ENCODE measurements around the gene MCM3.

MCM3 gene

GRCh38 chr6:52251113-52251512 lies 33.4 kb downstream of the MCM3 start:
- DNase-seq (ENCODE audit: low read depth) = no peak

DNA sequence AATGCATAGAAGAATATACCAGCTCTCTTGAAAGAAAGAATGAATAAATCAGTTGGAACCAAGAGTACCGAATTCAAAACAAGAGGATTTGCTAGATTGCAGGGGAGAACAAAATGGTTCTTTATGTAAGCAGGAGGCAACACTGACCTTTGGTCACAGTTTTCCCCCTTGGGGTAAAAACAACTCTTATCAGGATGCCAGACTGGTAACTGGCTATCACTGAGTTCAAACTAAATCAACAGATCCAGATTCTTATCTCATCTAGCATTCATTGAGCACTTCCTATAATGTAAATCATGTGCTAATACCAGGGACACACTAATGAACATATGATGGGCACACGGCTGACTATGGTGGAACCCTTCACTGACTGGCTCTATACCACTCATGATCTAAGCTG lies 35.5 kb downstream of the MCM3 start:
- DNase-seq (ENCODE audit: low read depth) = no peak

DNA sequence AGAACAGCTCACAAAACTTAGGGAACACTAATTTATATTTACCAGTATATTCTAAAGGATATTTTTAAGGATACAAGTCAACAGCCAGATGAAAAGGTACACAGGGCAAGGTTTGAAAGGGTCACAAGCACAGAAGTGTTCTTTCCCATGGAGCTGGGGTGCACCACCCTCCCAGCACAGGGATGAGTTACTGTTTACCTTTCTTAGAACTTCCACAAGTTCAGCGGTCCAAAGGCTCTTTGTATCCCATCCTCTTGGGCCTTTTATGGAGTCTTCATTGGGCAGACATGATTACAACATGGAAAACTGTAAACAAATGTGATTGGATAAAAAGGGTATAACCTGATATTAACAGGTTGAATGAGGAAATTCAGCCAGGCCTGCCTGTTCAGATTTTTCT lies 39.1 kb downstream of the MCM3 start:
- DNase-seq (ENCODE audit: low read depth) = no peak

GRCh38 chr6:52244400-52244799 lies 40.1 kb downstream of the MCM3 start, which contains the start of gene IL17F:
IL17F (minus strand) TSS chr6:52244500; CDS start chr6:52244429, 71 bp downstream.
- no peak for DNase-seq (ENCODE audit: low read depth)

DNA sequence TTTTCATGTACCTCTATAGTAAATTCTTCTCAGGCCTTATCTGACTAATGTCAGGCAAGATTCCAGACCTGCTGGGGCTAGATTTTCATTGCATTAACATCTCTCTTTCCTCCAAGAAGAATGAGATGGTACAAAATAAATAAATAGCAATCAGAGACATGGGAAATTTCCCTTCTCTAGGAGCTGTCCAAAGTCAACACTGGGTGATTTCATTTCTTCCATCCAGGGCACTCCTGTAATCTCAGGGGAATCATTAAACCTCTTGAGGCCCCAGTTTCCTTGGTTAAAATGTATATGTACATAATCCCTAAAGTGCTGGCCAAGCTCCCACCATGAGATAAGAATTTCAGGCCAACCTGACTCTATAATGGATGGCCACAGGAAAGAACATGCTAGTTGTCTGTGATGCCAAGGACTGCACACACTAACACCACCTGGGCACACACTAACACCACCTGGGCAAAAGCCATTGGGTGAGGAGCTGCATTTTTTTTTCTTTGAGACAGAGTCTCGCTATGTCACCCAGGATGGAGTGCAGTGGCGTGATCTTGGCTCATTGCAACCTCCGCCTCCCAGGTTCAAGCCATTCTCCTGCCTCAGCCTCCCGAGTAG lies 41.2 kb downstream of the MCM3 start:
- no peak for DNase-seq (ENCODE audit: low read depth)

DNA sequence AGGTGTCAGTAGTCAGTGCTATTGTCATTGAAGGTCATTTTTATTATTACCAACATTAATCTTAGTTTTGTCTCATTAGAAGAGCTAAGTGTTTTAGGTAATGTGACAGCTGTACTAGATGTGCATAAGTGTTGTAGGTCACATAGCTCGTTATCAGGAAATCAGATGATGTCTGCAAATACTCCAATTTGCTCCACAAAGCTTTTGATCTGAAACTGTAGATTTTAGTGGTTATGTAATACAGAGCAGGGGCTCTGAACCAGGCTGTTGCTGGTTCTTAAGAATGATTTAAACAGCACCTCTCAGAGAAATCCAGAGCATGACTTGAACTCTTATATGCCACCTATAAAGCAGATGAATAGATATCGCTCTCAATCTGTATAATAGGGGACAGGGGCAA lies 42.7 kb downstream of the MCM3 start:
- DNase-seq (ENCODE audit: low read depth) = no peak

- DNase-seq (ENCODE audit: low read depth) = no peak
These were observed 50.3 kb downstream of the MCM3 start for GRCh38 chr6:52233975-52234823.

- DNase-seq (ENCODE audit: low read depth) = no peak
These were observed 51.5 kb downstream of the MCM3 start for GRCh38 chr6:52233005-52233404.

DNA sequence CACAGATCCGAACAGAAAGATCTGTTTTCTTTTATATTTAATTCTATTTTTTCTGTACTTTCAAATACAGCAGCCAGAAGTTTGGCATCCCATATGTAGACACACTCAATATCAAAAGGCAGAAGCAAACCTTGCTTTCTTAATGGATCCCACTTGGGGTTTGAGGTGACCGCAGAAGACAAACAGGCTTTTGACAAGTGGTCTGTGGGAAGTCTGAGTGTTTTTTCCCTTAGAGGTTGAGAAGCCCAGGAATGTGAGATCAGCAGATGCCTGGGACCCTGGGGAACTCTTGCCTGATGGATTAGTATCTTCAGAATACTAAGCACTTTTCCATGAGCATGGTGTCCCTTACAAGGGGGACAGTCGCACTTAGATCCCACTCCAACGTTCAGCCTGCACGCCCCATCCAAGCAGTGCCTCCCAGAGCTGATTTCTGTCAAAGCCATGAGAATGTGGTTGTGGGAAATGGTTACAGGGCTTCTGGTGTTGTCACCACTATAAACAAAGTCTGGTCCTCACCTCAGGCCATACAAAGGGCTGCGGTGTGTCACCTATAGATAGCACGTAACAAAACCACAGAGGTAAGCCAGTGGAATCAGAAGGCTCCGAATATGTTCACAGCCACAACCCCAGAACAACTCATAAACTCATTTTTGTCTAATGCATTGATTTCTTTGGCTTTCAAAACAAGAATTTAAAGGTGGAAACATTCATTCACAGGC lies 53.0 kb downstream of the MCM3 start:
- DNase-seq (ENCODE audit: low read depth) = no peak

DNA sequence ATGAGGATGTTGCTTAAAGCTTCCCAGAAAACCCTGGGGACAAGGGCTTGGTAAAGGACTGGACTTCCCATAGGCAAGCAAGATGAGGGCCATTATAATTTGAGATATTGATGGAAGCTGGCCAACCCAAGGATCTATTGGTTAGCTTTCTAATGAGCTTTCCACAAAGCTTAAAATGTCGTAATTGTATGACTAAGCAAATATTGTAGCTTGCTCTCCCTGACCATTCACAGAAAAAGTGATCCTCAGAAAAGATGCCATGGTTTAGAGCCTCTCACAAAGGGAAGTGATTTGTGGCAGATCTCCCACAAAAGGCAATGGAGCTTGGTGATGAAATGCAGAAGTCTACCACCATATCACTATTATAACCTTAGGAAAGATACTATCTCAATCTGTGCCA lies 53.9 kb downstream of the MCM3 start:
- DNase-seq (ENCODE audit: low read depth) = no peak

- DNase-seq (ENCODE audit: low read depth) = peak; percentile 47
These were observed 57.0 kb downstream of the MCM3 start for GRCh38 chr6:52227495-52227894.

DNA sequence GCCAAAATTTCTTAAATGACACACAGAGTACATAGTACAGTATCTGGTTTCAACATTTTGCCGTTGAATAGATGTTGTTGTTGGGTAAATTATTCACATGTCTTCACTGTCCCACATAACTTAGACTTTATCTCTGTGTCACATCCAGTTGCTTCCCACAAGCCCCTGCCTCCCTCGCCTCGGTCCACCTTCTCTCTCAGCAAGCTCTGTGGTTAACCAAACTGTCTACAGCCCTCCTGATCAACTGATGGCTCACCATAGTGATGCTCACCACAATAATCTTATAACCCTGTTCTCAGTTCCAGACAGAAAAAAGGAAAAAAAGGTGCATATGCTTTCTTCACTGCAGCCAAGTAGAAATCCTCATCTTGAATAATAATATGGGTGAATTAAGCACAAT lies 63.2 kb downstream of the MCM3 start:
- no peak for DNase-seq (ENCODE audit: low read depth)

DNA sequence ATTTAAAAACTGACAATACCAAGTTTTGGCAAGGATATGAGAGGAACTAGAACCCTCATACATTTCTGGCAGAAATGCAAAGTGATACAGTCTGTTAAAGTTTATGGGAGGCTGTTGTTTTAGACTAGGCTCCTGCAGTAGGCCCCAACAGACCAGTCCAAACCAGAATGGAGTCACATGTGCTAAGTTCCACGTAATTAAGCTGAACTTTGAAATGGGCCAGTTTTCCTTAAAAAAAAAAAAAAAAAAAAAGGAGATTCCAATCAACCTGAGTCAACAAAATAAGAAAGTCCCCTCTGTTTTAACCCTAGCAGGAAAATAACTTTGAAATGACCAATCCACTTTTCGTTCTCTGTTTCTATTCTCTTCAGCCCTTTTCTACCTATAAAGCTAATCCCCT lies 66.8 kb downstream of the MCM3 start:
- DNase-seq (ENCODE audit: low read depth) = no peak

DNA sequence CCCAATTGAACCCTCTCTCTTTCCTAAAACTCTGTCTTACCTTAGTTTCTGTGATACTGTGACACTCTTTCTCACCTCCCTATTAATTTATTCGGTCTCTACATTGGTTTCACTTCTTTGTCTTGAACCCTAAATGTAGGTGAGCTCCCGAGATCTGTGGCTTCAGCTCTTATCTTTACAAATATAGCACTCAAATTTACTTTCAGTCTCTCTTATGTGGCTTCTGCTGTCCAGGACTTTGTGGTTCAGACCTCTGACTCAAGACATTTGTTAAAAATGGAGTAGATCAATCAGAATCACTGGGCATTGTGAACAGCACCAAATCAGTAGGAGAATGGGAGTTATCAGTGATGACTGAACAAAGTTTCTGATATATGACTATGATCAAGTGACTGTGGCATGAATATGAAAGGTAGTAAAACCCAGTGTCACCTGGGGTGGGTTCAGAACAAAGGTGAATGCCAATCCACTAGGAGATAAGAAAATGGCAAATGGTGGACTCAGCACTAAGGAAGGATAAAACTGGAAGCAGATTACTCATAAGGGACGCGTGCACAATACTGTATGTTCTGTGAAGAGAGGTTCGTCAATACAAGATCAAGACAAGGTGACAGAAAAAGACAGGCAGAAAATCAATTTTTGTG lies 67.5 kb downstream of the MCM3 start:
- DNase-seq (ENCODE audit: low read depth) = no peak

GRCh38 chr6:52215787-52216186 lies 68.8 kb downstream of the MCM3 start:
- DNase-seq (ENCODE audit: low read depth) = no peak
